ENCODE measurements around the gene CCL21.

DNA sequence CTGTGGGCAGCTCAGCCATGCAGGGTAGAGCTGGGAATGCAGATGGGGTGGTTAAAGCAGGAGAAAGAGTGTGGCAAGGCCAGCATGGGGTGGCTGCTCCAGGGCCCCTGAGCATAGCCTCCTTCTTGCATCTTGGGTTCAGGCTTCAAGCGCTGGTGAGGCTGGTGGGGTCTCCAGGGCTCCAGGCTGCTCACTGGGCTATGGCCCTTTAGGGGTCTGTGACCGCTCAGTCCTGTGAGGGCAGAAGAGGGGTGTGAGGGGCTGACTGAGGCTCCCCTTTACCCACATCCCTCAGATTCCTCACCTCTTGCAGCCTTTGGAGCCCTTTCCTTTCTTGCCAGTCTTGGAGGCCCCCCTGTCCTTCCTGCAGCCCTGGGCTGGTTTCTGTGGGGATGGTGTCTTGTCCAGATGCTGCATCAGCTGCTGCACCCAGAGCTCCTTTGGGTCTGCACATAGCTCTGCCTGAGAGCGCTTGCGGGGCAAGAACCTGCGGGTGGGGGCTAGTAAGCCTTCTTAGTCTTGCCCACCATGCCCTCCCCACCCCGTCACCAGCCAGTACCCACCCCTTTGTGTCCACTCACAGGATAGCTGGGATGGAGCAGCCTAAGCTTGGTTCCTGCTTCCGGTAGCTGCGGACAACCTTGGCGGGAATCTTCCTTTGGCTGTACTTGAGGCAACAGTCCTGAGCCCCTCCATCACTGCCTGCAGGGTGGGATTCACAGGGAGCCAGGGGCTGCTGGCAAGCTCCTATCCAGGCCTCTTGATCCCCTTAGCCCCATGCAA is 549 bp downstream of the CCL21 start:
- TF ChIP-seq, protein P1, sequence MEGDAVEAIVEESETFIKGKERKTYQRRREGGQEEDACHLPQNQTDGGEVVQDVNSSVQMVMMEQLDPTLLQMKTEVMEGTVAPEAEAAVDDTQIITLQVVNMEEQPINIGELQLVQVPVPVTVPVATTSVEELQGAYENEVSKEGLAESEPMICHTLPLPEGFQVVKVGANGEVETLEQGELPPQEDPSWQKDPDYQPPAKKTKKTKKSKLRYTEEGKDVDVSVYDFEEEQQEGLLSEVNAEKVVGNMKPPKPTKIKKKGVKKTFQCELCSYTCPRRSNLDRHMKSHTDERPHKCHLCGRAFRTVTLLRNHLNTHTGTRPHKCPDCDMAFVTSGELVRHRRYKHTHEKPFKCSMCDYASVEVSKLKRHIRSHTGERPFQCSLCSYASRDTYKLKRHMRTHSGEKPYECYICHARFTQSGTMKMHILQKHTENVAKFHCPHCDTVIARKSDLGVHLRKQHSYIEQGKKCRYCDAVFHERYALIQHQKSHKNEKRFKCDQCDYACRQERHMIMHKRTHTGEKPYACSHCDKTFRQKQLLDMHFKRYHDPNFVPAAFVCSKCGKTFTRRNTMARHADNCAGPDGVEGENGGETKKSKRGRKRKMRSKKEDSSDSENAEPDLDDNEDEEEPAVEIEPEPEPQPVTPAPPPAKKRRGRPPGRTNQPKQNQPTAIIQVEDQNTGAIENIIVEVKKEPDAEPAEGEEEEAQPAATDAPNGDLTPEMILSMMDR (IDR thresholded peaks at IDR 0.05): no peak
- TF ChIP-seq POLR2A (IDR thresholded peaks at IDR 0.05): no peak

Data from prostate gland (tissue), 2 donors.